Mammary microvascular endothelial cell (primary cell): ENCODE results near the gene CYLC2. TPM values are rescaled to one million over a fixed set of nuclear protein-coding genes. Genes with fewer than 3 reads are reported as not detected.

Experiments
- total RNA-seq: library from RNA; depleted of rRNA; stranded (reverse); fragments of >200 nt; gene quantifications from 2 replicates; pipeline ENCODE4 v1.2.3, GENCODE V29; 2015

The CYLC2 gene, protein sequence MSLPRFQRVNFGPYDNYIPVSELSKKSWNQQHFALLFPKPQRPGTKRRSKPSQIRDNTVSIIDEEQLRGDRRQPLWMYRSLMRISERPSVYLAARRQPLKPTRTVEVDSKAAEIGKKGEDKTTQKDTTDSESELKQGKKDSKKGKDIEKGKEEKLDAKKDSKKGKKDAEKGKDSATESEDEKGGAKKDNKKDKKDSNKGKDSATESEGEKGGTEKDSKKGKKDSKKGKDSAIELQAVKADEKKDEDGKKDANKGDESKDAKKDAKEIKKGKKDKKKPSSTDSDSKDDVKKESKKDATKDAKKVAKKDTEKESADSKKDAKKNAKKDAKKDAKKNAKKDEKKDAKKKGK
- total RNA-seq: not detected in 2 replicates

DNA sequence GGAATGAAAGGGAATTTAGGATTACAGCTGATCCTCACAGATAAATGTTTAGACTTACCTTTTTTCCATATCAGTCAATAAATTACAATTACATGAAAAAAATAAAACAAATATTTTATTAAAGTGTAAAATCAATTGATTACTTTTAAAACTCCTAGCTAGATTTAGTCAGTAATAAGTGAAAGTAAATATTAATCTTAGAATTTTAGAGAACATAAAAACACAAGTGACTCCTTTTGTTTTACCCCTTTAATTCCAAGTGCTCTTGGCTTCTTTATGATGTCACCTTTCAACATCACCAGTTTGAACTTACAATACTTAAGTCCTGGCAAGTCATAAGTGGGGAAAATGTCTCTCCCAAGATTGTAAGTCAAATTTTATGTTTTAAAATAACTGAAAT is at the start of gene CYLC2:
Gene CYLC2 (plus strand): TSS at position 301 of the 400 bp plus-strand sequence. CDS start 48 bp downstream, at position 349.

